ENCODE results near the gene ECT2L. TPM values are rescaled to one million over a fixed set of nuclear protein-coding genes. Genes with fewer than 3 reads are reported as not detected.
A peak's percentile ranks its signal among the peaks of the same experiment; 100 is the strongest.

The ECT2L gene, protein sequence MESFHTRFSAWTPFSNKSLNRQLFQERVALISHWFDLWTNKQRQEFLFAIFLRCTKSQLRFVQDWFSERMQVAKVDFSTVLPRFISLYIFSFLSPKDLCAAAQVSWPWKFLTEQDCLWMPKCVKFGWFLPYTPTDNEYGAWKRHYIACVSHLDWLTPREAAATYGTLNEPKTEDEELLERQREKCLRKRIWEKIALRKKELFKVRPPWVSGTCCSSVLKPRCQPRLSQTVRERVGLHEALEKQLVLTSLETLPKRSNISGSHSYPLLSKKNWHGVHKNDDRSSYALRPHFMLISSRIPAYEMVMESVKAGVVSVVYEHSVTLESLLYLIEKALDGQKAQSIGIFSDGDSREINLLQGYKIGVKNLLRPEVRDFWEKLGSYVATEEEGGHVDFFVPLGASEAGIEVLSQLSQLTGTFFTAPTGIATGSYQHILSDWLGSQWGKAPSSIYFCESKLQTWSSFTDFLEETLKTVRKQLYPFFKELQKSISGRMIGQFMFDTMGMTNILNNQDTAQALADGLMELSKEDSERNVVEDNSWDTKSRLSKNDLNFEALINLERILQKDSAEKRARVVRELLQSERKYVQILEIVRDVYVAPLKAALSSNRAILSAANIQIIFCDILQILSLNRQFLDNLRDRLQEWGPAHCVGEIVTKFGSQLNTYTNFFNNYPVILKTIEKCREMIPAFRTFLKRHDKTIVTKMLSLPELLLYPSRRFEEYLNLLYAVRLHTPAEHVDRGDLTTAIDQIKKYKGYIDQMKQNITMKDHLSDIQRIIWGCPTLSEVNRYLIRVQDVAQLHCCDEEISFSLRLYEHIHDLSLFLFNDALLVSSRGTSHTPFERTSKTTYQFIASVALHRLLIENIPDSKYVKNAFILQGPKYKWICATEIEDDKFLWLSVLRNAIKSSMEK
- total RNA-seq (2014; rRNA removed; shearing (Covaris generic)): 0.03 TPM in 1 of 2 replicates, not detected in the other

DNA sequence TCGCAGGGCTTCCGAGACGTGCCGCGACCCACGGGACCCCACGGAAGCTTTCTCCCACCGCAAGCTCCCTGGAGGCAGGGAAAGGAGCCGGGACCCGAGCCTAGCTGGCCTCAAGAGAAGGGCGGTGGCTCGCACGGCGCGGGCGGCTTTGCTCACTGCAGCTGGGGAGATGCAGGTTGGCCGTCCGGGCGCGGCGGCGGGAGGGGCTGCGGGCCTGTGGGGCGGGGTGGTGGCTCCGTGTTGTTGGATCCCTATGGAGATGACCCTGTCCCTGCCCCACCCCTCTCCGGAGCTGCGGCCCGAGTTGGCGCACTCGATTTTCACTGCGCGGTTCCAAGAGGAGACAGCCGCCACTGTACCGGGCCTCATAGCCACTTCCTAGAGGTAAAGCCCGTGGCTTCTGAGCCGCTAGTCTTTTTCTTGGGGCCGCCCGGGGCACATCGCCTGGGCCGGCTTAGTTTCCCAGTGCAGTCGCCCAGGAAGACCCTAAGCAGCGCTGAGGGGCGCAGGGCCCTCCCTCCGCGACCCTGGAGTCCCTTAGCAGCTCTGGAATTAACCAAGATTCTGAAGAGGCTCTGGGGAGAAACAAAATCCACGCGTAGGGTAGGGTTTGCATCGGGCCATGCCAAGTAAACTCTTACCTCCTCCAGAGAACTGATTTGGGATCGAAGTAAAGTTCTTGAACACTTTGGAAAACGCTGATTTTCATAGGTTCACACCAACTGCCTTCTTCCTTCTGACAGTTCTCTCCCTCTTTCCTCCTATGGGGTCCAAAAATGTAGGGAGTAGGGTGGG lies at the start of gene ECT2L:
Gene ECT2L, plus strand, starts transcription at position 279 of the 795 bp plus-strand sequence. CDS start 17,188 bp downstream, outside the sequence.
- H3K4me3 ChIP-seq (ENCODE audit: insufficient read depth, low read depth, low read length): peak within 1 kb of the TSS; percentile 46
- no peaks in the 10 kb centered on the region for H3K36me3 ChIP-seq (replicated peaks; ENCODE audit: control insufficient read depth, insufficient read depth, low read length)
- DNase-seq: peak; percentile 92
- peaks cover 6% of the 10 kb centered on the region; the same call in 1 of the 2 replicates for H3K27me3 ChIP-seq (ENCODE audit: control insufficient read depth, insufficient read depth, low read length)

DNA sequence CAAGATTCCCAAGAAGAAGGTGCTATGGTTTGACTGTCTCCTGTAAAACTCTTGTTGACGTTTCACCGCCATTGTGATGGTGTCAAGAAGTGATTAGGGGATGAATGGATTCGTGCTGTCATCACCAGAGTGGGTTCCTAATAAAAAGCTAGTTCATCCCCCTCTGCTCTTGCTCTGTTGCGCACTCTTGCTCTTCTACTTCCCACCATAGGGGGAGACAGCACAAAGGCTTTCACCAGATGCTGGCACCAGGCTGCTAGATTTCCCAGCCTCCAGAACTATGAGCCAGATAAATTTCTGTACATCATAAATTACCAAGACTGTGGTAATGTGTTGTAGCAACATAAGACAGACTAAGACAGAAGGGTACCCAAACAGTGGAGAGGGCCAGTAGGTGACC lies 43.9 kb upstream of the ECT2L start:
- DNase-seq: peak; percentile 32
- H3K4me3 ChIP-seq (ENCODE audit: insufficient read depth, low read depth, low read length): no peak overlapping the region
- H3K27me3 ChIP-seq (ENCODE audit: control insufficient read depth, insufficient read depth, low read length): no peaks in the 10 kb centered on the region
- H3K36me3 ChIP-seq (replicated peaks; ENCODE audit: control insufficient read depth, insufficient read depth, low read length): no peaks in the 10 kb centered on the region

DNA sequence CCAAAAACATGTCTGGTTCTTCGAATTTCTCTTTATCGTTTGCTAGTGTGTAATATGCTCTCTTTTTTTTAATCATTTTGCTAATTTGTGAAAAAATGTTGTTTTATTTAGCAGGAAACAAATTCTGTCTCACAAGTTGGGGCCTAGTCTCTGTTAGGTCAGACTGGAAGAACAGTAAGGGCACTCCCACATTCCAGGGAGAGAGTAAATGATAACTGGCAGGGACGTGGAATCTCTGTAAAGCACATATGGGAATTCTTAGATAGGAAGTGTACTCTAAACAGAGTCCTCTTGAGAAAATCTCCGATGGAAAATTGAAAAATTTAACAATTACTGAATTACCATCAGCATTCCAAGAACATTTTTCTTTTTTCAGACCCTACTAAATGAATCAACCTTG lies 38.8 kb upstream of the ECT2L start:
- DNase-seq: no peak
- no peaks in the 10 kb centered on the region for H3K27me3 ChIP-seq (ENCODE audit: control insufficient read depth, insufficient read depth, low read length)
- no peaks in the 10 kb centered on the region for H3K36me3 ChIP-seq (replicated peaks; ENCODE audit: control insufficient read depth, insufficient read depth, low read length)
- no peak overlapping the region for H3K4me3 ChIP-seq (ENCODE audit: insufficient read depth, low read depth, low read length)

DNA sequence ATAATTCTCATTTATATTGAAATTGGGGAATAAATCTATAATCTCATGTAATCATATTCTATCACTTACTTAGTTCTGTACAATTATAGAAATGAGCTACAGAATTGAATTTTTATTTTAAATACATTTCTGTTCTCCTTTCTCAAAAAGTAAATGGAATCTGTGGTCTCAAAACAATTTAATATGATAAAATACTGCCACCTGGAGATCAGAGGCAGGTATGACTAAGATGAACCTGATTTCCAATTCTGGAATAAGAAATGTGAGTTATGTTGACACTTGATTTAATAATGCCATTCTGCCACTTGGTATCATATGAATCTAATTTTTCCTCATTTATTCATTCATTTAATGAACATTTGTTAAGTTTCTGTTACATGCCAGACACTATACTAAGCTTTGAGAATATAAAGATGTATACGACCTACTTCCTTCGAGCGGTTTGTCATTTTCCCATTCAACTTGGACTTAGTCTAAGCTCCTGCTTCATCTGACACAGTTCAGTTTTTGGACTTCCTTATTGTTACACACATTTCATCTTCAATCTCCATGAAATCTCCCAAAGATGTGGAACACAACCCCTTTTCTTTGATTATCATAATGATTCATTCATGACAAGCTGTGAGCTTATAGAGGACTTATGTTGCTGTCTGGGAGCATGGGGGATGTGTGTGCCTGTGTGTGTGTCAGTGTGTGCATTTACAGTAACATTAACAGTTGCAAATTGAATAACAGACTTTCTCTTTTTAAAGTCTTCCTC lies 29.8 kb upstream of the ECT2L start:
- H3K4me3 ChIP-seq (ENCODE audit: insufficient read depth, low read depth, low read length): no peak overlapping the region
- H3K36me3 ChIP-seq (replicated peaks; ENCODE audit: control insufficient read depth, insufficient read depth, low read length): no peaks in the 10 kb centered on the region
- DNase-seq: peak; percentile 15
- H3K27me3 ChIP-seq (ENCODE audit: control insufficient read depth, insufficient read depth, low read length): no peaks in the 10 kb centered on the region

DNA sequence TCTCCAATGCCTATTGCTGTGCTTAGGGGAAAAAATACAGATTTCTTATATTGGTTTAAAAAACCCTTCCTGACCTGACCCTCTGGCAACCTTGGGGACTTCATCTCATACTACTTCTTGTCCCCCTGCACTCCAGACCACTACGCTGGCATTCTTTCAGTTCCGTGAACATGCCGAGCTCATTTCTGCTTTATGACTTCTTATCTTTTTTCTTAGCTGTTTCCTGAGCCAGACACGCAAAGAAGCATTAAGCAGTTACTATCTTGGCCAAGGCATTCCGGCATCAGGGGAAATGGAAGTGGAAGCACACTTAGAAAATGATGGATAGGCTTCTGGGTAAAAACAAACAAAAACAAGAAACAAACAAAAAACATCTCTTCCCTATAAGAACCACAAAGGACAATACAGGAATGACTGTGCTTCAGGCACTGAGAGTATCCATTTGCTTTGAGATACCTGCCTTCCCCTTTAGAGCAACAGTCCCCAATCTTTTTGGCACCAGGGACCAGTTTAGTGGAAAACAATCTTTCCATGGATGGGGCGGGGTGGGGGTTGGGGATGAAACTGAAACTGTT lies 26.7 kb upstream of the ECT2L start:
- Histone ChIP-seq H3K4me3 (ENCODE audit: insufficient read depth, low read depth, low read length) (no peak overlapping the region), H3K36me3 (replicated peaks; ENCODE audit: control insufficient read depth, insufficient read depth, low read length) (no peaks in the 10 kb centered on the region), H3K27me3 (ENCODE audit: control insufficient read depth, insufficient read depth, low read length) (no peaks in the 10 kb centered on the region)
- DNase-seq: no peak

DNA sequence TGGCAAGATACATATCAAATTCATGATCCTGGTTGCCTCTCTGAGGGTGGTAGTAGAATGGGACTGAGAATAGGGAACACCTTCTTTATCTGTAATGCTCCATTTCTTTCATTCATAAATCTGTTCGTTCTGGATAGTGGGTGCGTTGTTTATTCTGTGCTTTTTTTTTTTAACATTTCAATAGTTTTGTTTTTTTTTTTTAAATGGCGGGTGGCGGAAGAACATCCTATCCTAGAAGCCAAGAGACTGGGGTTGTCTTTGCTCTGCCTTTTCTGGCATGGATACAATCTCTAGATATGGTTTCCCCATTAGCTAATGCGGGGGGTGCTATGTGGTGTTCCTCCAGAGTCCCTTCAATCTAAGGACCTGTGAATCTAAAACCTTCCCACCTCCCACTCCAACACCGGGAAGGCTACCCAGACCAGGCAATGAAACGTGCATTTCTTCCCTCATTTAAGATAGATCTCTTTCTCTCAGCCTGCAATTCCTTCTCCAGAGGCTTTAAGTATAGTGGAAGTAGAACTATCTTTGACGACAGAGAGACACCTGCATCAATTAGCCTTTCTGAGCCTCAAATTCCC lies 23.2 kb upstream of the ECT2L start:
- Histone ChIP-seq H3K4me3 (ENCODE audit: insufficient read depth, low read depth, low read length) (peak overlapping the region; percentile 65), H3K36me3 (replicated peaks; ENCODE audit: control insufficient read depth, insufficient read depth, low read length) (no peaks in the 10 kb centered on the region), H3K27me3 (ENCODE audit: control insufficient read depth, insufficient read depth, low read length) (no peaks in the 10 kb centered on the region)
- no peak for DNase-seq

DNA sequence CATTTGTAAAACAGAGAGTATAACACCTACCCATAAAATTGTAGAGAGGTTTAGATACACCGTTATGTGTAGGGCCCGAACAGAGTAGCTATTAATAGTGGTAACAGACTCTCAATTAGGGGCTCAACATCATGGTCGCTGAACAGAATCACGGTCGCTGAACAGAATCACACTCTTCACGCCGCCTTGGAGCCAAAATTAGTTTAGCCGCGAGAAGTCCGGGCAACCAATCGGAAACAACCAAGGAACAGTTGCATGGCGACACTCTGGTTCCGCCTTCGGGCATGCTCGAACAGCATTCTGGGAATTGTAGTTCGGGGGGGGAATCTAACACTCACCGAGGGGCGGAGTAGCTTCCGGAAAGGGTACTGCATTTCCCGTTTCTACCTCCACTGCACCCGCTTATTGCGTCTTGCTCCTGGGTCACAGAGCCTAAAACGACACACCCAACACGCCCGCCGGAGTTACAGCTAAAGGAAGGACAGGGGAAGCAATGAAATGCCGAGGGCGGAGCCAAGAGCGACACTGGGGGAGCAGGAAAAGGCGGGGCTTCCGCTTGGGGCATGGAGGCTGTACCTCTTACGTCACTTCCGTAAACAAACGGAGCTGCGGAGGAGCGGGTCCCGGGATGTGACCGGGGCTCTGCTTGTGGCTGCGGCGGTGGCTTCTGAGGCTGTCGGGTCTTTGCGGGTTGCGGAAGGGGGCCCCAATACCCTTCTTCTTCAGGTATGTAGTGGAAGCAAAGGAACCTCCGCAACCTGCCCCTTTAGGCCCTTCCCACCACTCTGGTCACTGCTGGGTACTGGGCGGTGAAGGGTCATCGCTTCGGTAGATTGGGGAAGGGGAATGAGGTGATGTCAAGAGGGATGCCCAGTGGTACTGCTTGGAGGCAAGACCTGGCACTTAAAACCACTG lies 22.5 kb upstream of the ECT2L start, which contains the start of gene CCDC28A:
Gene CCDC28A, plus strand, starts transcription at position 593 of the 915 bp plus-strand sequence. CDS start 2,352 bp downstream, outside the sequence.
- H3K27me3 ChIP-seq (ENCODE audit: control insufficient read depth, insufficient read depth, low read length): no peaks in the 10 kb centered on the region
- DNase-seq: peak; percentile 90
- H3K36me3 ChIP-seq (replicated peaks; ENCODE audit: control insufficient read depth, insufficient read depth, low read length): no peaks in the 10 kb centered on the region
- peak within 1 kb of the TSS; percentile 65 for H3K4me3 ChIP-seq (ENCODE audit: insufficient read depth, low read depth, low read length)

DNA sequence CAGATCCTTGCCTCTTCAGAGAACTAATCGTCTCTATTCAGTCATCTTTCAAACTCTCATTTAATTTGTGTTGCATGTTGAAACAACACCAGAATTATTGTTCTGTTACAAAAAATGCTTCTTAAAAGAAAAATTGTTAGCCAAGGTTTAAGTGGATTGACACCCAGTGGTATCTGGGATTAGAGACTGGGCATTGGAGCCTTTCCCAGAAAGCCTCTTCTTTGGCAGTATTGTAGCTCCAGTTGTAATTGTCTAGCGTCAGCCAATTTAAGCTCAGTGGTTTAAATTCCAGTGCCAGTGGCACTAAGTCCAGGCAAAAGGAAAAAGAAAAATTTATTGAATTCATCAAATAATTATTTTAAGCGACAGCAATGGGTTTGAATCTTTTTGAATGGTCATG lies 21.5 kb upstream of the ECT2L start:
- no peaks in the 10 kb centered on the region for H3K36me3 ChIP-seq (replicated peaks; ENCODE audit: control insufficient read depth, insufficient read depth, low read length)
- H3K4me3 ChIP-seq (ENCODE audit: insufficient read depth, low read depth, low read length): peak overlapping the region; percentile 65; the same call in 1 of the 2 replicates
- H3K27me3 ChIP-seq (ENCODE audit: control insufficient read depth, insufficient read depth, low read length): no peaks in the 10 kb centered on the region
- DNase-seq: no peak

DNA sequence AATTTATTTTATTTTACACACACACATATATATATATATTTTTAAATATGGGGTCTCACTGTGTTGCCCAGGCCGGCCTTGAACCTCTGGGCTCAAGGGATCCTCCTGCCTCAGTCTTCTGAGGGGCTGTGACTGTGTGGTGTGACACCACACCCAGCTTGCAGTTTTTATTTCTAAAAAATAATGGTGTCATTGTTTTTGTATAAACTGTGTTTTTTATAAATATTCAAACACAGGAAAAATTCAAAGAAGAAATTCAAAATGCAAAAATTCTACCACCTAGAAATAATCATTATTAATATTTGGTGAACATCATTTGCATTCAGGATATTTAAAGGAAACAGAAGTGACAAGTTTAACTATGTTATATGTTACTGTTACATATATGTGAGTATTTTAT lies 19.2 kb upstream of the ECT2L start:
- Histone ChIP-seq H3K4me3 (ENCODE audit: insufficient read depth, low read depth, low read length) (no peak overlapping the region), H3K27me3 (ENCODE audit: control insufficient read depth, insufficient read depth, low read length) (no peaks in the 10 kb centered on the region), H3K36me3 (replicated peaks; ENCODE audit: control insufficient read depth, insufficient read depth, low read length) (no peaks in the 10 kb centered on the region)
- DNase-seq: no peak

DNA sequence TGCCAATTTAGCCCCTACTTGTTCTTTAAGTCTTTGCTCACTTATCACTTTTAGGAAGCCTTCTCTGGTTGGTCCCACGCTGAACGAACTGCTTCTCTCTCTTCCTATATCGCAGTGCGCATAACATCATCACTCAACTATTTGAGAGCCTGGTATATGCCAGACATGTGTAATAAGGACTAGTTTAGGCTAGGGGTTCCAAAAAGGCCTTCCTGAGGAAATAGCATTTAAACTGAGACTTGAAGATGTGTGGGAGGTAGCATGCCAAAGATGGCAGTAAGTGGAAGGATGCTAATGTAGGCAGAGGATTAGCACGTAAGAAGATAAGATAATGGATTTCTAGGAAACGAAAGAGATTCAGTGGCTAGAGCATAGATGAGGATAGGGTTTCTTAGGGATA lies 17.6 kb upstream of the ECT2L start:
- H3K27me3 ChIP-seq (ENCODE audit: control insufficient read depth, insufficient read depth, low read length): no peaks in the 10 kb centered on the region

DNA sequence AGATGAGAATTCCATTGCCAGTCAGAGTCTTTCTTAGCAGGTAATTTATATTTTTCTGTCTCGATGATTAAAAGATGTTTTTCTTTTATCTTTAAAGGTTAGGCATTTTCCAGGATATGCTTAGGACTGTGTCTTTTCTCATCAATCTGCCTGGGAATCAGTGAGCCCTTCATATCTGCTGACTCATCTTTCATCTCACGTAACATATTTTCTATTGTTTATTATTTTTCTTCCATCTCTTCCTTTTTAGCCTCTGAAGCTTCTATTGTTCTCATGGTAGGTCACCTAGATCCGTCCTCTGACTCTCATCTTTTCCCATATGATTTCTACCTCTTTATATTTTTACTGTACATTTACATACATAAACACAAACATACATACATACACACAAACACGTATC lies 13.6 kb upstream of the ECT2L start:
- H3K4me3 ChIP-seq (ENCODE audit: insufficient read depth, low read depth, low read length): no peak overlapping the region

More for the DNA sequence above, 17.6 kb upstream of the ECT2L start:
- H3K36me3 ChIP-seq (replicated peaks; ENCODE audit: control insufficient read depth, insufficient read depth, low read length): no peaks in the 10 kb centered on the region
- no peak overlapping the region for H3K4me3 ChIP-seq (ENCODE audit: insufficient read depth, low read depth, low read length)
- DNase-seq: no peak

DNA sequence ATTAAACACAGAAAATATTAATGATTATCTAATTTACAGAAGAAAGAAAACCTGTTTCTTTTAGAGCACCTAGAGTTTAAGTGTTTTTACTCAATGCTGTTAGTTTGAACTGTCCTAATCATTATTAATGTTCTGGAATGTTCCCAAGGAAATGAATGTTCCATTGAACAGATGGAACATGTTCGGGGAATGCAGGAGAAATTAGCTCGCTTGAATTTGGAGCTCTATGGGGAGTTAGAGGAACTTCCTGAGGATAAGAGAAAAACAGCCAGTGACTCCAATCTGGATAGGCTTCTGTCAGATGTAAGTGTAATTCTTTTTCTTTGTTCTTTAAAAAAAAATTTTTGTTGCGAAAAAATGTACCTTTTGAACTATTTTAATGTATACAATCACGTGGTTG lies 10.8 kb upstream of the ECT2L start:
- no peaks in the 10 kb centered on the region for H3K27me3 ChIP-seq (ENCODE audit: control insufficient read depth, insufficient read depth, low read length)

More for the DNA sequence above, 13.6 kb upstream of the ECT2L start:
- H3K27me3 ChIP-seq (ENCODE audit: control insufficient read depth, insufficient read depth, low read length): no peaks in the 10 kb centered on the region
- no peak for DNase-seq
- no peaks in the 10 kb centered on the region for H3K36me3 ChIP-seq (replicated peaks; ENCODE audit: control insufficient read depth, insufficient read depth, low read length)

More for the DNA sequence above, 10.8 kb upstream of the ECT2L start:
- no peak overlapping the region for H3K4me3 ChIP-seq (ENCODE audit: insufficient read depth, low read depth, low read length)
- H3K36me3 ChIP-seq (replicated peaks; ENCODE audit: control insufficient read depth, insufficient read depth, low read length): no peaks in the 10 kb centered on the region
- no peak for DNase-seq

Measured in H7 (cell line).